HepG2 (cell line): ENCODE data around the gene ARL11. TPM values are rescaled to one million over a fixed set of nuclear protein-coding genes. Genes with fewer than 3 reads are reported as not detected.

Experiments used
- ATF3 ChIP-seq: sonication (generic); formaldehyde crosslinking; IDR thresholded peaks from 2 replicates; pipeline ENCODE4 v1.4.0; 2020; ENCODE audit warnings: missing genetic modification reagents
- CBX2 ChIP-seq, 2 experiments: fragments of 200-600 bp in 1 of 2; sonication (generic); formaldehyde crosslinking in 1 of 2; IDR thresholded peaks; 2 replicates each; pipeline versions ENCODE4 v1.7.0 to v1.8.1; 2018 to 2022; ENCODE audit warnings: low read depth in 2 of 2, low read length in 1 of 2, mild to moderate bottlenecking in 1 of 2, missing genetic modification reagents in 1 of 2
- CSRNP1 ChIP-seq: sonication (generic); formaldehyde crosslinking; IDR thresholded peaks from 2 replicates; pipeline ENCODE4 v1.8.1; 2023; ENCODE audit warnings: mild to moderate bottlenecking, missing genetic modification reagents
- FOXC1 ChIP-seq: sonication (generic); formaldehyde crosslinking; IDR thresholded peaks from 2 replicates; pipeline ENCODE4 v1.8.0; 2022; ENCODE audit warnings: mild to moderate bottlenecking, missing genetic modification reagents, borderline replicate concordance
- FOXJ3 ChIP-seq: sonication (generic); formaldehyde crosslinking; IDR thresholded peaks from 2 replicates; pipeline ENCODE4 v1.4.0; 2020; ENCODE audit warnings: missing genetic modification reagents, mild to moderate bottlenecking, borderline replicate concordance
- JUND ChIP-seq: sonication (generic); formaldehyde crosslinking; IDR thresholded peaks from 2 replicates; pipeline ENCODE4 v1.8.0; 2022; ENCODE audit warnings: mild to moderate bottlenecking, missing genetic modification reagents
- MTERF4 ChIP-seq: sonication (generic); formaldehyde crosslinking; IDR thresholded peaks from 2 replicates; pipeline ENCODE4 v1.8.0; 2023; ENCODE audit warnings: mild to moderate bottlenecking, missing genetic modification reagents
- NONO ChIP-seq, 2 experiments: fragments of 450-650 bp in 1 of 2; sonication (generic) in 1 of 2; formaldehyde crosslinking in 1 of 2; IDR thresholded peaks in 1 of 2; conservative IDR thresholded peaks in 1 of 2; 2 replicates each; pipeline versions ENCODE4 v1.6.1 to v1.8.0; 2017 to 2022; ENCODE audit warnings: mild to moderate bottlenecking in 1 of 2, missing genetic modification reagents in 1 of 2, moderate library complexity in 1 of 2
- POLR2G ChIP-seq: fragments of 200-400 bp; formaldehyde crosslinking; IDR thresholded peaks from 2 replicates; pipeline ENCODE4 v1.6.1; 2018; ENCODE audit warnings: mild to moderate bottlenecking, low read depth, low read length, moderate library complexity
- RAD51 ChIP-seq: fragments of 450-650 bp; IDR thresholded peaks from 2 replicates; pipeline ENCODE4 v1.6.1; 2016; ENCODE audit warnings: borderline replicate concordance
- RARA ChIP-seq: IDR thresholded peaks from 2 replicates; pipeline ENCODE4 v1.6.1; 2016; ENCODE audit warnings: missing genetic modification reagents, missing compliant biosample characterization
- SNAI1 ChIP-seq: sonication (generic); formaldehyde crosslinking; IDR thresholded peaks from 2 replicates; pipeline ENCODE4 v1.5.0; 2020; ENCODE audit warnings: mild to moderate bottlenecking, missing genetic modification reagents, borderline replicate concordance
- TEAD3 ChIP-seq: optimal IDR thresholded peaks from 2 replicates; pipeline ENCODE3; 2016; ENCODE audit warnings: borderline replicate concordance
- ZBTB7A ChIP-seq: sonication (generic); formaldehyde crosslinking; IDR thresholded peaks from 2 replicates; pipeline ENCODE4 v1.8.0; 2022; ENCODE audit warnings: mild to moderate bottlenecking, missing genetic modification reagents
- ZFX ChIP-seq: sonication (generic); formaldehyde crosslinking; IDR thresholded peaks from 2 replicates; pipeline ENCODE4 v1.4.0; 2020; ENCODE audit warnings: mild to moderate bottlenecking, low read depth, missing genetic modification reagents, moderate library complexity
- ZNF275 ChIP-seq: sonication (generic); formaldehyde crosslinking; IDR thresholded peaks from 2 replicates; pipeline ENCODE4 v1.8.0; 2022; ENCODE audit warnings: missing genetic modification reagents, mild to moderate bottlenecking, inconsistent platforms, borderline replicate concordance
- ZNF326 ChIP-seq: sonication (generic); formaldehyde crosslinking; IDR thresholded peaks from 2 replicates; pipeline ENCODE4 v1.4.0; 2020; ENCODE audit warnings: missing genetic modification reagents, borderline replicate concordance
- ZNF543 ChIP-seq: sonication (generic); formaldehyde crosslinking; IDR thresholded peaks from 2 replicates; pipeline ENCODE4 v1.4.0; 2020; ENCODE audit warnings: mild to moderate bottlenecking, missing genetic modification reagents
- ZNF598 ChIP-seq: sonication (generic); formaldehyde crosslinking; IDR thresholded peaks from 2 replicates; pipeline ENCODE4 v1.5.1; 2020; ENCODE audit warnings: mild to moderate bottlenecking, missing genetic modification reagents, borderline replicate concordance
- ZSCAN25 ChIP-seq: sonication (generic); formaldehyde crosslinking; IDR thresholded peaks from 2 replicates; pipeline ENCODE4 v1.8.0; 2022; ENCODE audit warnings: mild to moderate bottlenecking, missing genetic modification reagents
- polyA plus RNA-seq, 8 experiments: library from polyadenylated mRNA; depleted of rRNA in 3 of 8; stranded (reverse) in 7 of 8; unstranded in 1 of 8; fragments of >200 nt; fragmentation: Illumina TruSeq in 4 of 8; extraction: Trizol in 4 of 8; gene quantifications; 2 replicates each; pipeline versions ENCODE4 v1.2.1 to v1.2.3, GENCODE V29; 2011 to 2016; ENCODE audit warnings: low read depth in 4 of 8, missing spikeins in 1 of 8, mixed read lengths in 1 of 8; ENCODE audit not compliant: insufficient read depth in 1 of 8
- total RNA-seq, 5 experiments: library from RNA; depleted of rRNA; stranded (reverse); fragments of >200 nt; fragmentation: Illumina TruSeq; extraction: Trizol; gene quantifications; 2 replicates each; pipeline ENCODE4 v1.2.3, GENCODE V29; 2016; ENCODE audit warnings: low read depth in 1 of 5
- TF ChIP-seq, protein P1 (sequence below): sonication (generic); formaldehyde crosslinking; IDR thresholded peaks from 2 replicates; pipeline ENCODE4 v1.4.0; 2020; ENCODE audit warnings: missing genetic modification reagents

ARL11 gene
- total and polyA plus RNA-seq, 2 of the 13 experiments (the other 11 are each of a cell fraction or from before 2014, with no cell fraction given): 0.04 to 0.22 TPM

- TF ChIP-seq CBX2 (IDR thresholded peaks at IDR 0.05; ENCODE audit: low read depth, low read length) (no peak), CBX2 (CRISPR knock-in tag; IDR thresholded peaks at IDR 0.05; ENCODE audit: low read depth) (no peak), POLR2G (peak; percentile 71), ZFX (CRISPR knock-in tag) (peak; percentile 88), ZSCAN25 (CRISPR knock-in tag) (0 out of 2 replicates have a peak, but pooled peaks have one; percentile 55), ZNF326 (CRISPR knock-in tag) (no peak), ZNF275 (CRISPR knock-in tag) (0 out of 2 replicates have a peak, but pooled peaks have one; percentile 37), RAD51 (peak; percentile 92), ZNF598 (CRISPR knock-in tag) (0 out of 2 replicates have a peak, but pooled peaks have one; percentile 72), RARA (CRISPR knock-in tag) (peak; percentile 2; the same call in 1 of the 2 replicates), JUND (CRISPR knock-in tag) (0 out of 2 replicates have a peak, but pooled peaks have one; percentile 18), ZBTB7A (peak; percentile 59), CSRNP1 (CRISPR knock-in tag) (peak; percentile 91), ATF3 (peak; percentile 24; the same call in 1 of the 2 replicates), NONO (IDR thresholded peaks at IDR 0.05) (no peak), NONO (CRISPR knock-in tag; conservative IDR thresholded peaks at IDR 0.05) (peak; percentile 67), SNAI1 (CRISPR knock-in tag) (0 out of 2 replicates have a peak, but pooled peaks have one; percentile 58), ZNF543 (peak; percentile 71; the same call in 1 of the 2 replicates), FOXC1 (CRISPR knock-in tag) (peak; percentile 90), FOXJ3 (CRISPR knock-in tag) (no peak), MTERF4 (CRISPR knock-in tag) (peak; percentile 48; the same call in 1 of the 2 replicates), TEAD3 (CRISPR knock-in tag) (no peak)
- TF ChIP-seq, protein P1, sequence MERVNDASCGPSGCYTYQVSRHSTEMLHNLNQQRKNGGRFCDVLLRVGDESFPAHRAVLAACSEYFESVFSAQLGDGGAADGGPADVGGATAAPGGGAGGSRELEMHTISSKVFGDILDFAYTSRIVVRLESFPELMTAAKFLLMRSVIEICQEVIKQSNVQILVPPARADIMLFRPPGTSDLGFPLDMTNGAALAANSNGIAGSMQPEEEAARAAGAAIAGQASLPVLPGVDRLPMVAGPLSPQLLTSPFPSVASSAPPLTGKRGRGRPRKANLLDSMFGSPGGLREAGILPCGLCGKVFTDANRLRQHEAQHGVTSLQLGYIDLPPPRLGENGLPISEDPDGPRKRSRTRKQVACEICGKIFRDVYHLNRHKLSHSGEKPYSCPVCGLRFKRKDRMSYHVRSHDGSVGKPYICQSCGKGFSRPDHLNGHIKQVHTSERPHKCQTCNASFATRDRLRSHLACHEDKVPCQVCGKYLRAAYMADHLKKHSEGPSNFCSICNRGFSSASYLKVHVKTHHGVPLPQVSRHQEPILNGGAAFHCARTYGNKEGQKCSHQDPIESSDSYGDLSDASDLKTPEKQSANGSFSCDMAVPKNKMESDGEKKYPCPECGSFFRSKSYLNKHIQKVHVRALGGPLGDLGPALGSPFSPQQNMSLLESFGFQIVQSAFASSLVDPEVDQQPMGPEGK (CRISPR knock-in tag): peak; percentile 39; the same call in 1 of the 2 replicates
Observed at GRCh38 chr13:49585220-49586157, 42.8 kb upstream of the ARL11 start, which contains the start of gene RCBTB1 (continued).
